Gastrocnemius medialis (tissue), 4 donors: Measurements from ENCODE around the gene FSTL1.

ENCODE experiments used
- CTCF ChIP-seq, 5 experiments: fragments of 450-650 bp in 3 of 5; fragments of 200-600 bp in 2 of 5; sonication (generic) in 2 of 5; IDR thresholded peaks in 4 of 5; conservative IDR thresholded peaks in 1 of 5; 1 replicate in 4 of 5; 2 replicates in 1 of 5; pipeline ENCODE4 v1.5.1; 2016 to 2019; ENCODE audit warnings: antibody characterized with exemption in 5 of 5, mild to moderate bottlenecking in 3 of 5, moderate library complexity in 3 of 5
- POLR2A ChIP-seq, 2 donors: fragments of 450-650 bp; IDR thresholded peaks; one replicate each; pipeline ENCODE4 v1.6.1; 2017; ENCODE audit warnings: antibody characterized with exemption in 2 of 2, mild to moderate bottlenecking in 2 of 2, moderate library complexity in 2 of 2

- no peak for TF ChIP-seq CTCF (IDR thresholded peaks at IDR 0.05 in 4 of 5, conservative IDR thresholded peaks at IDR 0.05 in 1 of 5)
- no peak for TF ChIP-seq POLR2A (IDR thresholded peaks at IDR 0.05)
Observed at GRCh38 chr3:120424506-120424905, 26.3 kb downstream of the FSTL1 start.
